ENCODE data around the gene SIK3.

SIK3 gene

GRCh38 chr11:117107701-117108590 is 9.7 kb upstream of the SIK3 start:
- no peak for DNase-seq

- no peak for DNase-seq
Observed at GRCh38 chr11:117100556-117100955, 2.3 kb upstream of the SIK3 start.

GRCh38 chr11:117099696-117100095 is 1.5 kb upstream of the SIK3 start:
- DNase-seq: no peak

- DNase-seq: peak in 1 of 2 experiments; percentile 17
Observed at GRCh38 chr11:117097389-117098268, 599 bp downstream of the SIK3 start.

- no peak for DNase-seq
Observed at GRCh38 chr11:117097014-117097388, 1.2 kb downstream of the SIK3 start.

- DNase-seq: no peak
Observed at GRCh38 chr11:117096201-117096991, 1.8 kb downstream of the SIK3 start.

GRCh38 chr11:117095284-117096161 is 2.7 kb downstream of the SIK3 start:
- DNase-seq: peak in 1 of 2 experiments; percentile 37

GRCh38 chr11:117094776-117095175 is 3.5 kb downstream of the SIK3 start:
- no peak for DNase-seq

- no peak for DNase-seq
Observed at GRCh38 chr11:117092951-117093590, 5.2 kb downstream of the SIK3 start.

- DNase-seq: no peak
Observed at GRCh38 chr11:117091753-117092477, 6.3 kb downstream of the SIK3 start.

GRCh38 chr11:117090111-117090706 is 8.0 kb downstream of the SIK3 start:
- DNase-seq: no peak

GRCh38 chr11:117089685-117090084 is 8.5 kb downstream of the SIK3 start:
- DNase-seq: no peak

GRCh38 chr11:117087446-117087845 is 10.8 kb downstream of the SIK3 start:
- DNase-seq: no peak

- DNase-seq: no peak
Observed at GRCh38 chr11:117084992-117085391, 13.2 kb downstream of the SIK3 start.

GRCh38 chr11:117083011-117083935 is 15.0 kb downstream of the SIK3 start:
- no peak for DNase-seq

- no peak for DNase-seq
Observed at GRCh38 chr11:117081908-117082307, 16.3 kb downstream of the SIK3 start.

- DNase-seq: no peak
Observed at GRCh38 chr11:117080370-117080769, 17.9 kb downstream of the SIK3 start.

GRCh38 chr11:117076941-117077691 is 21.1 kb downstream of the SIK3 start:
- DNase-seq: no peak
